ENCODE measurements around the gene PLXNA4.
A peak's percentile ranks its signal among the peaks of the same experiment; 100 is the strongest.
"Not testable (repeated sequence)": the region's sequence is repeated elsewhere in the genome, so short reads cannot be mapped to it uniquely, and the experiment has no call there.

Gene PLXNA4

GRCh38 chr7:132392713-132393112 lies 183.6 kb downstream of the PLXNA4 start:
- no peak for TF ChIP-seq CTCF (IDR thresholded peaks at IDR 0.05; ENCODE audit: low read depth, low read length)
- Histone ChIP-seq H3K36me3 (no peaks in the 10 kb centered on the region), H3K9me3 (no peaks in the 10 kb centered on the region), H3K4me3 (ENCODE audit: low read depth, low read length) (no peak overlapping the region), H3K27me3 (no peaks in the 10 kb centered on the region), H3K4me1 (peaks cover 51% of the 10 kb centered on the region)
- DNase-seq, result no peak

- Histone ChIP-seq H3K4me1 (peaks cover 63% of the 10 kb centered on the region), H3K4me3 (ENCODE audit: low read depth, low read length) (no peak overlapping the region), H3K36me3 (no peaks in the 10 kb centered on the region), H3K9me3 (no peaks in the 10 kb centered on the region), H3K27me3 (no peaks in the 10 kb centered on the region)
- no peak for TF ChIP-seq CTCF (IDR thresholded peaks at IDR 0.05; ENCODE audit: low read depth, low read length)
- DNase-seq, result no peak
Measured at GRCh38 chr7:132390705-132391104, 185.6 kb downstream of the PLXNA4 start.

- peaks cover 63% of the 10 kb centered on the region for H3K4me1 ChIP-seq
- not testable (repeated sequence) for DNase-seq; H3K9me3 ChIP-seq; H3K27me3 ChIP-seq; H3K4me3 ChIP-seq (ENCODE audit: low read depth, low read length); H3K36me3 ChIP-seq
Measured at GRCh38 chr7:132390049-132390448, 186.2 kb downstream of the PLXNA4 start.

- peaks cover 63% of the 10 kb centered on the region for H3K4me1 ChIP-seq
- no peaks in the 10 kb centered on the region for H3K27me3 ChIP-seq
- no peaks in the 10 kb centered on the region for H3K36me3 ChIP-seq
- no peak for DNase-seq
- no peak for TF ChIP-seq CTCF (IDR thresholded peaks at IDR 0.05; ENCODE audit: low read depth, low read length)
- no peaks in the 10 kb centered on the region for H3K9me3 ChIP-seq
- no peak overlapping the region for H3K4me3 ChIP-seq (ENCODE audit: low read depth, low read length)
Measured at GRCh38 chr7:132388688-132389087, 187.6 kb downstream of the PLXNA4 start.

GRCh38 chr7:132387596-132387995 lies 188.7 kb downstream of the PLXNA4 start:
- Histone ChIP-seq H3K4me1 (peaks cover 57% of the 10 kb centered on the region), H3K9me3 (no peaks in the 10 kb centered on the region), H3K4me3 (ENCODE audit: low read depth, low read length) (no peak overlapping the region), H3K36me3 (no peaks in the 10 kb centered on the region), H3K27me3 (no peaks in the 10 kb centered on the region)
- peak; percentile 86 for DNase-seq
- TF ChIP-seq CTCF (IDR thresholded peaks at IDR 0.05; ENCODE audit: low read depth, low read length), result no peak

GRCh38 chr7:132386201-132386681 lies 190.0 kb downstream of the PLXNA4 start:
- peaks cover 67% of the 10 kb centered on the region for H3K4me1 ChIP-seq
- no peak overlapping the region for H3K4me3 ChIP-seq (ENCODE audit: low read depth, low read length)
- no peaks in the 10 kb centered on the region for H3K36me3 ChIP-seq
- H3K27me3 ChIP-seq, result no peaks in the 10 kb centered on the region
- no peak for TF ChIP-seq CTCF (IDR thresholded peaks at IDR 0.05; ENCODE audit: low read depth, low read length)
- no peaks in the 10 kb centered on the region for H3K9me3 ChIP-seq
- DNase-seq, result peak; percentile 38

GRCh38 chr7:132383962-132384361 lies 192.3 kb downstream of the PLXNA4 start:
- Histone ChIP-seq H3K9me3 (no peaks in the 10 kb centered on the region), H3K27me3 (no peaks in the 10 kb centered on the region), H3K4me1 (peaks cover 75% of the 10 kb centered on the region), H3K36me3 (no peaks in the 10 kb centered on the region), H3K4me3 (ENCODE audit: low read depth, low read length) (no peak overlapping the region)
- TF ChIP-seq CTCF (IDR thresholded peaks at IDR 0.05; ENCODE audit: low read depth, low read length), result no peak
- no peak for DNase-seq
